ENCODE data around the gene SCN3A. TPM values are rescaled to one million over a fixed set of nuclear protein-coding genes. Genes with fewer than 3 reads are reported as not detected.

SCN3A gene
- polyA plus RNA-seq, 1 donor (not counting 4 experiments of a cell fraction or from before 2014, with no cell fraction given): 0.01 TPM

- H2AFZ ChIP-seq (ENCODE audit: control insufficient read depth, low read length): no peak overlapping the region
- no peaks in the 10 kb centered on the region for H3K9me3 ChIP-seq (ENCODE audit: control insufficient read depth, low read depth, low read length)
- H3K27me3 ChIP-seq (ENCODE audit: control insufficient read depth, extremely low read depth, insufficient read depth, low read length): no peaks in the 10 kb centered on the region
- H3K9ac ChIP-seq (ENCODE audit: control insufficient read depth, extremely low read depth, insufficient read depth, low read length): no peak overlapping the region
- no peaks in the 10 kb centered on the region for H3K36me3 ChIP-seq (ENCODE audit: control insufficient read depth in 2 of 2, extremely low read depth in 1 of 2, insufficient read depth in 2 of 2, low read length in 2 of 2)
- no peak for DNase-seq (ENCODE audit: low read depth, low spot score)
- no peaks in the 10 kb centered on the region for H3K79me2 ChIP-seq (ENCODE audit: control insufficient read depth, insufficient read depth, low read length)
- H3K4me3 ChIP-seq (ENCODE audit: control insufficient read depth in 2 of 3, extremely low read depth in 1 of 3, insufficient read depth in 2 of 3, low read depth in 1 of 3, low read length in 3 of 3): no peak overlapping the region
- H3K4me2 ChIP-seq (ENCODE audit: control insufficient read depth, extremely low read depth, insufficient read depth, low read depth, low read length): no peak overlapping the region
- FAIRE-seq: no peak
- H3K4me1 ChIP-seq (ENCODE audit: control insufficient read depth, extremely low read depth, insufficient read depth, low read length): no peaks in the 10 kb centered on the region
- dilution Hi-C loops (cut with MboI; ENCODE audit: extremely low pct_ligation_motif_present, low sequenced_read_pairs): no loop called here
- H3K27ac ChIP-seq (ENCODE audit: control insufficient read depth, insufficient read depth, low read length): no peak overlapping the region
- H4K20me1 ChIP-seq (ENCODE audit: control insufficient read depth, extremely low read depth, insufficient read depth, low read length): no peaks in the 10 kb centered on the region
- no peak for TF ChIP-seq CTCF (optimal IDR thresholded peaks at IDR 0.05 in 1 of 3, IDR thresholded peaks at IDR 0.05 in 1 of 3, conservative IDR thresholded peaks at IDR 0.05 in 1 of 3; ENCODE audit: extremely low read depth in 1 of 3, insufficient read depth in 2 of 3, low read length in 3 of 3)
- no peak for TF ChIP-seq EZH2 (IDR thresholded peaks at IDR 0.05; ENCODE audit: low read length)
- no peaks in the 10 kb centered on the region for H3K9me1 ChIP-seq (ENCODE audit: control insufficient read depth, extremely low read depth, insufficient read depth, low read length)
Measured at GRCh38 chr2:165176780-165177179, 27.1 kb downstream of the SCN3A start.

GRCh38 chr2:165173215-165173614, 30.6 kb downstream of the SCN3A start:
- no peak for FAIRE-seq
- Histone ChIP-seq H3K4me3 (ENCODE audit: control insufficient read depth in 2 of 3, extremely low read depth in 1 of 3, insufficient read depth in 2 of 3, low read depth in 1 of 3, low read length in 3 of 3) (no peak overlapping the region), H3K27me3 (ENCODE audit: control insufficient read depth, extremely low read depth, insufficient read depth, low read length) (no peaks in the 10 kb centered on the region), H3K4me2 (ENCODE audit: control insufficient read depth, extremely low read depth, insufficient read depth, low read depth, low read length) (no peak overlapping the region), H3K9me1 (ENCODE audit: control insufficient read depth, extremely low read depth, insufficient read depth, low read length) (no peaks in the 10 kb centered on the region), H3K4me1 (ENCODE audit: control insufficient read depth, extremely low read depth, insufficient read depth, low read length) (no peaks in the 10 kb centered on the region), H3K9ac (ENCODE audit: control insufficient read depth, extremely low read depth, insufficient read depth, low read length) (no peak overlapping the region), H2AFZ (ENCODE audit: control insufficient read depth, low read length) (no peak overlapping the region), H4K20me1 (ENCODE audit: control insufficient read depth, extremely low read depth, insufficient read depth, low read length) (no peaks in the 10 kb centered on the region), H3K36me3 (ENCODE audit: control insufficient read depth in 2 of 2, extremely low read depth in 1 of 2, insufficient read depth in 2 of 2, low read length in 2 of 2) (no peaks in the 10 kb centered on the region), H3K9me3 (ENCODE audit: control insufficient read depth, low read depth, low read length) (no peaks in the 10 kb centered on the region), H3K79me2 (ENCODE audit: control insufficient read depth, insufficient read depth, low read length) (no peaks in the 10 kb centered on the region), H3K27ac (ENCODE audit: control insufficient read depth, insufficient read depth, low read length) (no peak overlapping the region)
- dilution Hi-C loops (cut with MboI; ENCODE audit: extremely low pct_ligation_motif_present, low sequenced_read_pairs): no loop called here
- DNase-seq (ENCODE audit: low read depth, low spot score): no peak
- TF ChIP-seq CTCF (optimal IDR thresholded peaks at IDR 0.05 in 1 of 3, IDR thresholded peaks at IDR 0.05 in 1 of 3, conservative IDR thresholded peaks at IDR 0.05 in 1 of 3; ENCODE audit: extremely low read depth in 1 of 3, insufficient read depth in 2 of 3, low read length in 3 of 3) (no peak), EZH2 (IDR thresholded peaks at IDR 0.05; ENCODE audit: low read length) (no peak)
